HG03469 (cell line): ENCODE data around the gene IFITM5.
A peak's percentile ranks its signal among the peaks of the same experiment; 100 is the strongest.
"Not testable (repeated sequence)": the region's sequence is repeated elsewhere in the genome, so short reads cannot be mapped to it uniquely, and the experiment has no call there.

Source experiments
- ATAC-seq: cut with Tn5 transposase; IDR thresholded peaks from one replicate; pipeline ENCODE4 v1.9.1; 2021; ENCODE audit warnings: mild to moderate bottlenecking, moderate library complexity, moderate number of reproducible peaks; ENCODE audit not compliant: unreplicated experiment

The IFITM5 gene

DNA sequence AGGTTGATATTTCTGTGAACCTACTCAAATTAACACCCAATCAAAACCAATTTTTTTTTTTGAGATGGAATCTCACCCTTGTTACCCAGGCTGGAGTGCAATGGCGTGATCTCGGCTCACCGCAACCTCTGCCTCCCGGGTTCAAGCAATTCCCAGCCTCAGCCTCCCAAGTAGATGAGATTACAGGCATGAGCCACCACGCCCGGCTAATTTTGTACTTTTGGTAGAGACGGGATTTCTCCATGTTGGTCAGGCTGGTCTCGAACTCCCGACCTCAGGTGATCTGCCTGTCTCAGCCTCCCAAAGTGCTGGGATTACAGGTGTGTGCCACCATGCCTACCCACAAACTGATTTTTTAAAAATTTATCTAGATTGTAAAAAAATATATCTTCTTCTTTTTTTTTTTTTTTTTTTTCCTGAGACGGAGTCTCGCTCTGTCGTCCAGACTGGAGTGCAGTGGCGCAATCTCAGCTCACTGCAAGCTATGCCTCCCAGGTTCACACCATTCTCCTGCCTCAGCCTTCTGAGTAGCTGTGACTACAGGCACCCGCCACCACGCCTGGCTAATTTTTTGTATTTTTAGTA, 29.3 kb upstream of the IFITM5 start:
- not testable (repeated sequence) for ATAC-seq

DNA sequence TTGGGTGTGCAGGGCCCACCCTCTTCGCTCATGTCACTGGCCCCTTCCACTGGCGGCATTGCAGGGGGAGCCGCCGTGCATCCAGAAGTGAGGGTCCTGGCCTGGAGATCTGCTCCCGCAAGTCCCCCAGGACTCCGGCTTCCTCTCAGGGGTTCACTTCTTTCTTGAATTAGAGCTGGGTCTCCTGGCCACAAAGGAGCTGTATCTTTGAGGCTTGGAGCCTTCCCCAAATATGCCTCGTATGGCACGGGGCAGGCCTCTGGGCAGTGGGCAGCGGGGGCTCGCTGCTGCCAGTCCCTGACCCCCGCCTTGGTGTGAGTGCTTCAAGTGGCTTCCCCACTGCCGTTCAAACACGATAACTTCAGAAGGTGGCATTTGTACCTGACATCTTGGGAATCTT, 28.7 kb upstream of the IFITM5 start:
- no peak for ATAC-seq

DNA sequence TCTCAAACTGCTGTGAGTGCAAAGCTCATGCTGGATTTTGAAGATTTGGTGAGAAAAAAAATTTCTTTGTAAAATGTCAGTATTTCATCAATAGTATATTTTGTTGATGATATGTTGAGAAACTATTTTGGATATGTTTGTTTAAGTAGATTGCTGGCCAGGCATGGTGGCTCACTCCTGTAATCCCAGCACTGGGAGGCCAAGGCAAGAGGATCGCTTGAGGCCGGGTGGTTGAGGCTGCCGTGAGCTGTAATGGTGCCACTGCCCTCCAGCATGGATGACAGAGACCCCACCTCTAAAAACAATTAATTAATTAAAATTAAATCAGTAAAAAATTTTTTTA, 28.2 kb upstream of the IFITM5 start:
- ATAC-seq: no peak

DNA sequence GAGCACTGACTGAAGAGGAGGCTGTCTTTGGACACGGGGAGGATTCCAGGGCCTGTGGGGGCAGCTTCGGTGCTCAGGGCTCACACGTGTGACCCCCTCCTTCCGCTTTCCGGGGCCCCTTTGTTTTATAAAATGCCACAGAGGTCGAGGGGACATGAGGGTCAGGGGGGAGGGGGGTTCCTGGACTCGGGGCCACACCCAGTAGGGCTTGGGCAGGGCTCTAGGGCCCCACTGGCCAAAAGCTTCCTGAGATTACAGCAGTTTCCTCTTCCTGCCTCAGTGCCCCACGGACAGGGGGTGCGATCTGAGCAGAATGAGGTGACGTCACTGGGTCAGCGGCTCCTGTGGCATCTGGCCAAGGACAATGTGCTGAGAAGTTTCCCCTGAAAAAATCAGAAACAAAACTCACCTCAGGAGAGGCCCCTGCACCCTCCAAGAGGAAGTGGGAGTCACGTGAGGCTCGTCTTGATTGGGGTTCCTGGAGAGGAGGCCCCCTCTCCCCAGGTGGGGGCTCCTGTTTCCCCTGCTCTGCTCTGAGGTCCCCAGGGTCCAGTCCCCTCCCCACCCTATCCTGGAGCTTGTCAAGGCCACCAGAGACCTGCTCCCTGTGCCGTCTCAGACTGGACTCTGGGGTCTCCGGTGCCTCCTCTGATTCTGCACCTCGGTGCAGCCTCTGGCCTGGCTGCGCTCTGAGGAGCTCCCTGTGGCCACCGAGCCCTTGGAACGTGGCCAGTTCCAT, 27.7 kb upstream of the IFITM5 start:
- ATAC-seq: peak; percentile 39

DNA sequence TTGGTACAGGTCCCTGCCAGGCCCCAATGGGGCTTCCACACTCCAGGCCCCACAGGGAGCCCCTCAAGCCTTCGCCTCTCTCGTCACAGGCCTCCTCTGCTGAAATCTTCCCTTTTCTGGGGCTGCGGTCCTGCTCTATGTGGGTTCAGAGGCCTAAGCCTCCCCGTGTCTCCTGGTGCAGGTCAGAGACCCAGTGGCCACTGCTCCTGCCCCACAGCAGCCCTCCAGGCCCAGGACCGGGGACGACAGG, 27.2 kb upstream of the IFITM5 start:
- no peak for ATAC-seq

DNA sequence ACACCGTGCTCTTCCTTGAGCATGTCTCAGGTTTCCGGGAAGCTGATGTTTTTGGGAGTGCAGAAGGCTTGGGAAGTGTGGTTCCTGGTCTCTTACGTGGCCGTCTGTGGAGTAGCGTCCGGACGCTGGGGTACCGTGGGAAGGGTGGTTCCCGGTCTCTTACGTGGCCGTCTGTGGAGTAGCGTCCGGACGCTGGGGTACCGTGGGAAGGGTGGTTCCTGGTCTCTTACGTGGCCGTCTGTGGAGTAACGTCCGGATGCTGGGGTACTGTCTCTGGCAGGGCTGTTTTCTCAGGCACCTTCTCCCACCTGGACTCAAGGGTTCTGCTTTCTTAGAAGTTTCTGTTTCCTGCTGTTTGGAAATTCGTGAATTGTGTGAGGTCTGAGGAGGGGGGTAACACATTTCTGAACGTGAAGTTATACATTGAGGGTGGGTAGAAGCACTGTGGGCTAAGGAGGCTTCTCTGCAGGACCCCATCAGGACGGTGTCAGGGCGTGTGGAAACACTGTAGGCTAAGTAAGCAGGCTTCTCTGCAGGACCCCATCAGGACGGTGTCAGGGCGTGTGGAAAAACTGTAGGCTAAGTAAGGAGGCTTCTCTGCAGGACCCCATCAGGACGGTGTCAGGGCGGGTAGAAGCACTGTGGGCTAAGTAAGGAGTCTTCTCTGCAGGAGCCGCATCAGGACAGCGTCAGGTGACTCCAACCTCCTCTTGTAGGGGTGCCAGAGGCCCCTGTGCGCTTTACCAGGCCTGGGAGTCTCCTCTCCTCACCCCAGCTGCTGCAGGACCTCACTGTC, 26.7 kb upstream of the IFITM5 start:
- ATAC-seq: no peak

DNA sequence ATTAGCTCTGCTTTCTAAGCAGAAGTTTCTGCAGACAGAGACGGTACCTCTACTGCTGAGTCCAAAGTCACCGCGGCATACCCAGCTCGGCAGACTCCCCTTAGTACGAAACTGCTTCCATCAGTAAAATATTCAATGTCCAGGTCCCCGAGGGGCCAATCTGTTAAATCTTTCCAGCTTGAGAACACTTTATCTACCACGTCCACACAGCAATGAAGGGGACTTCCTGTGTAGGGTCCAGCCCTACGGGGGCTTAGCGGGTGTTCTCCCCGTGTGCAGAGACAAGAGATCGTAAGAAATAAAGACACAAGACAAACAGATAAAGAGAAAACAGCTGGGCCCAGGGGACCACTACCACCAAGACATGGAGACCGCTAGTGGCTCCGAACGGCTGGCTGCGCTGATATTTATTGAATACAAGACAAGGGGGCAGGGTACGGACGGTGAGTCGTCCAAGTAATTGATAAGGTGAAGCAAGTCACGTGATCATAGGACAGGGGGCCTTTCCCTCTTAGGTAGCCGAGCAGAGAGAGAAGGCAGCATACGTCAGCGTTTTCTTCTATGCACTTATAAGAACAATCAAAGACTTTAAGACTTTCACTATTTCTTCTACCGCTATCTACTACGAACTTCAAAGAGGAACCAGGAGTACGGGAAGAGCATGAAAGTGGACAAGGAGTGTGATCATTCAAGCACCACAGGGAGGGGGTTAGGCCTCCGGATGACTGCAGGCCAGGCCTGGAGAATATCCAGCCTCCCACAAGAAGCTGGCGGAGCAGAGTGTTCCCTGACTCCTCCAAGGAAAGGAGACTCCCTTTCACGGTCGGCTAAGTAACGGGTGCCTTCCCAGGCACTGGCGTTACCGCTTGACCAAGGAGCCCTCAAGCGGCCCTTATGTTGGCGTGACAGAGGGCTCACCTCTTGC, 25.5 kb upstream of the IFITM5 start:
- not testable (repeated sequence) for ATAC-seq

DNA sequence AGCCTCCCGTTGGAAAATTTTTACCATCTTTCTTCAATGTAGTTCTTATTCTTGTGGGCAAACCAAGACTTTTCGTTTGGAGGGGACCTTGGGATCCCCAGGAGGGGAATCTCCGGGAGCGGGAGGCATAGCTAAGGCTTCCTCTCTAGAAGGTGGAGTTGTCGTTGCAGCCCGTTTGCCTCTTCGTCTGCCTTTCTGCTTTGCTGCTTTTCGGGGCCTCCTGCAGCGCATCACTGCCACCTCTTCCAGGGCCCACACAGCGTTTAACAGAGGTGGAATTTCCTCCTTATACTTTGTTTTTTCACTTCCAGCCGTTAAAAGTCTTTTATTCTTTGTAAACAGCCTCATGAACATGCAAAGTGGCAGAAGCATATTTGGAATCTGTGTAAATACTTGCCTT, 24.8 kb upstream of the IFITM5 start:
- no peak for ATAC-seq

DNA sequence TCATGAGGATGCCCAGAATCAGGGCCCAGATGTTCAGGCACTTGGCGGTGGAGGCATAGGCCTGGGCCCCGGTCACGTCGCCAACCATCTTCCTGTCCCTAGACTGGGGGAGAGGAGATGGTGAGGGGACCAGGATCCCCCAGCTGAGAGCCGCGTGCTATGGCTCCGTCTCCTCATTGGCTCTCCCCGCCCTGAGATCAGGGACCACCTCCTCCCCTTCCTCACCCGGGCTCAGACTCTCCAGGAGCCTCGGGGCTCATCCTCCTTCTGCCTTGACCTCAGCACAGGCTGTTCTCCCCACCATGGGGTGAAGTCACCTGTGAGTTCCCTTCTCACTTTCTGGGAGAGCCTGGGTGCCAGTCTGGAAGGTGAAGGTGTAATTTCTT, 20.6 kb upstream of the IFITM5 start:
- ATAC-seq: not testable (repeated sequence)

DNA sequence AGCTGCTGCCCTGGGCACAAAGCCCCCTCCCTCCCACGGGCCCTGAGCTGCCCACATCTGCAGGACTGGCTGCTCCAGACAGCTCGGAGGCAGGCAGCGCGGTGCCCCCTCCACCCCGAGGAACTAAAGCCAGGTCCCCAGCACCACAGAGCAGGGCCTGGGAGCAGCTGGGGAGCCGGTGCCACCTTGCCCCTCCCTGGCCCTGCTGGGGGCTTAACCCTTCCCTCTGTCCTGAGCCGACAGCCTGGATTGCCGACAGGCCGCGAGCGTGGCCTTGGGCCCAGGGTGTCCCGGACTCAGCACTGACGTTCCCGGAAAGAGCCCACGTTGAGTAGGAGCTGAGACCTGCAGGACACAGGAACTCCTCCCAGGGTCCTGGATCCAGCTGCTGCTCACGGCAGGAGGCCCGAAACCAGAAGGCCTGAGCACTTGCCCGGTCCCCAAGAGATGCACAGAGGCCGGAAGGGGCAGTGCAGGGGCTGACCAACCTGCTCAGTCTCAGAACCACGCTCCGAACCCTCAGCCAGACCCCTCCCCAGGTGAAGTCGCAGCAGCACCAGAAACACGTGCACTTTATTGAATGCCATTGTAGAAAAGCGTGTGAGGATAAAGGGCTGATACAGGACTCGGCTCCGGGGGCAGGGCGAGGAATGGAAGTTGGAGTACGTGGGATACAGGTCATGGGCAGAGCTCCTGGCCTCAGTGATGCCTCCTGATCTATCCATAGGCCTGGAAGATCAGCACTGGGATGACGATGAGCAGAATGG, 20.0 kb upstream of the IFITM5 start:
- ATAC-seq: not testable (repeated sequence)

DNA sequence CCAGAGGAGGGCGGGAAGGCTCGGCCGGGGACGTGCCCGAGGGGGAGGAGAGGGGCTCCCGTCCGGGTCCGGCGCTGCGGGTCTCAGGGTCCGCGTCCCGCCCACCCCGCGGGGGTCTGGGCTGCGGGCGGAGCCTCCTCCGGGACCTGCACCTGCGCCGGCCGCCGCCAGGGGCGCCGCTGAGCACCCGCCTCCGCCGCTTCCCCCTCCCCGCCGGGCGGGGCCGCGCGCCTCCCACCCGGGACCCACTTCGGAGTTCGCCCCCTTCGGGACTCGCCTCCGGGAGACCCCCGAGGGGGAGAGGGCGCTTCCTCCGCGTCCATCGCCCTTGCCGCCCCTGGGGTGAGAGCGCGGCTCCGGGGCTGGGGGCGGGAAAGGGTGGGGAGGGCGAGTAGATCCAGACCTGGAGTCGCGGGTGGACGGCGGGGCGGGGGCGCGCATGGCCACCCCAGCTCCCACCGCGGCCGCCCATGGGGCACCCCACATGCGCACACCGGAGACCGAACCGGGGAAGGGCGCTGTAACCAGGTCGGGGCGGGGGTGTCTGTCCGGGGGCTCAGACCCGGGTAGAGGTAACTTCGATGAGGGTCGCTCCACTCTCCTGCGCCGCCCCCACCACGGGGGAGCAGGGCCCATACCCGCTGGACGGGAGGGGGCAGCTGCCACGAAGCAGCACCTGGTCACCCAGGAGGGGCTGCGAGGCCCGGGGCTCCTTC, 19.2 kb upstream of the IFITM5 start:
- not testable (repeated sequence) for ATAC-seq

DNA sequence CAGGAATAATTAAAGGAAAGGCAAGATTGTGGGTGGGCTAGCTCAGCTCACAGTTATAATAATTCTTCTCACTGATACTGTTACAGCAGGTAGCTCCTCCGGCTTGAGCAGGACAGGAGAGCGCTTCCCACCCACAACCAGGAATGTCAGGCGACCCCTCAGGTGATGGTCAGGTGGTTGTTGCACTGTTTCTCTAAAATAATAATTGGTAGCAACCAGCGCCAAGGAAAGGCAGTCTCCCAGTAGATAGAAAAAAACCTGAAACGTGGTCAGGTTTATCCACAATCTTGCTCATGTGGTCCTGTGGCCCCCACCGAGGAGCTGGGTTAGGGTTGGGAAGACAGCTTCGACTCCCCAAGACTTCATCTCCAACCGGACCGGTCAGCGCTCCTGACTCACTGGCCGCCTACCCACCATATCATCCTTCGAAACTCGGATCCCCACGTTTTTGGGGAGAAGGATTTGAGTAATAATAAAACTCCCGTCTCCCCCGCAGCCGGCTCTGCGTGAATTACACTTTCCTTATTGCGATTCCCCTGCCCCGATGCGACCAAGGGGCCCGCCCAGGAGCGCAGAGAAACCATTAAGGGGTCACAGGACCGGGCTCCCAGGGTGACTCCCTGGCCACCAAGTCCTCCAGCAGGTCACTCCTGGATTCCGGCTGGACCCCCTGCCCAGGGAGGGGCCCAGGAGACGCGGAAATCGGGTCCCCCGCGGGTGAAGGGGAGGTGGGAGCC, 18.5 kb upstream of the IFITM5 start:
- ATAC-seq: not testable (repeated sequence)

DNA sequence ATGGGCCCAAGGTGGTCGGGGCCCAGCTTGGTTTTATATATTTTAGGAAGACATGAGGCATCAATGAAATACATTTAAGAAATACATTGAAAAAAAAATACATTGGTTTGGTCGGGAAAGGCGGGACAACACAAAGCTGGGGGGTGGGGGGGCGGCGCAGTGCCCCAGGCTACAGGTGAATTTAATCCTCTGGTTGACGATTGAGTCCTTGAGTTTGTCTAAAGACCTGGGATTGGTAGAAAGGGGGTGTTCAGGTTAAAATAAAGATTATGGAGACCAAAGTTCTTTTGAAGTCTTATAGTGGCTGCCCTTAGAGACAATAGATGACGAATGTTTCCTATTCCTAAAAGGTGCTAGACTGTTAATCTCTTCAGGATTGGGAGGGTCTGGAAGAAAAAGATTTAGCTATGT, 17.6 kb upstream of the IFITM5 start:
- no peak for ATAC-seq

DNA sequence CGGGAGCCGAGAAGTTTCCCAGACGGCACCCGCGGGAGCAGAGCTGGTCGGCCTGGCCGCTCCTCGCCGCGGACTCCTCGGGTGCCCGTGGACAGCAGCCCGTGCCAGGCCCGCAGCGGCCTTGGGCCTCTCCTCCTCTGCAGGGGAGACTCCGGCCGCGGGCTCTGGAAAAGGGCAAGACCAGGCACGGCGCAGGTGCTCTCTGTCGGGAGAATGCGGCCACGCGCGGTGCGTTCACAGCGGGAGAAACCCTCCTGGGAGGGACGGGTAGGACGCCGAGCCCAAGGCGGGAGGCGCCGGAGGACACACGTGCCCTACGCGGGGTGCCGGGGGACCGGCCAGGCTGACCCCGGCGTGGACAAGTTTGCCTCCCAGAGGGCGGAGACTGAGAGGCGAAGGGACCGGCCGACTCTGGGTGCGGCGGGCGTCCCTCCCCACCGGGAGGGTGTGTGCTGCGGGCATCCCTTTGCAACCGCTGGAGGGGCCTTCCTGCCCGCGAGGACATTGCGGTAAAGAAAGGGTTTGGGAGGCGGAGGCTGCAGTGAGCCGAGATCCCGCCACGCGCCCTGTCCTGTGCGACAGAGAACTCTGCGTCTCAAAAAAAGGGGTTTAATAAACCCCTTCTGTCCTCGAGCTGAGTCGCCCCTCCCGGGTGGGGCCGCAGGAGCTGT, 16.8 kb upstream of the IFITM5 start:
- no peak for ATAC-seq

DNA sequence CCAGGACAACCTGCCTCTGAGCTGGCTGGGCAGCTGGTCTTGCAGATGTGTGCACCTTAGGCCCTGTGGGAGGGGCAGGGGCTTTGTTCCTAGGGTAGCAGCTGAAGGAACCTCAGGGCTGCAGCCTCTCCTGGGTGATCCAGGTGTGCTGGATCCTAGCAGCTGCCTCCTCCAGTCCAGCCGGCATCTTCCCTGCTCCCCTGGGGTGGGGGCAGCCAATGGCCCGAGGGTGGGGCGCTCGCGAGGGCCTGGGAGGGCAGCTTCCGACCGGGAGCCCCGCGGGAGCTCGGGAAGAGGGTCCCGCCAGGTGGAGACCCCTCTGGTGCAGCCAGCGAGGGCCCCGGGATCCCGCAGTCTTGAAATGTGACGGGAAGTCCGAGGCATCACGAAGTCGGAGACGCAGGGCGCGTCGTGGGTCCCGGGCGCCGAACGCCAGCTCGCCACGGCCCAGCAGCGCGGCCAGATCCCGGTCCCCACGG, 16.2 kb upstream of the IFITM5 start:
- ATAC-seq: no peak

DNA sequence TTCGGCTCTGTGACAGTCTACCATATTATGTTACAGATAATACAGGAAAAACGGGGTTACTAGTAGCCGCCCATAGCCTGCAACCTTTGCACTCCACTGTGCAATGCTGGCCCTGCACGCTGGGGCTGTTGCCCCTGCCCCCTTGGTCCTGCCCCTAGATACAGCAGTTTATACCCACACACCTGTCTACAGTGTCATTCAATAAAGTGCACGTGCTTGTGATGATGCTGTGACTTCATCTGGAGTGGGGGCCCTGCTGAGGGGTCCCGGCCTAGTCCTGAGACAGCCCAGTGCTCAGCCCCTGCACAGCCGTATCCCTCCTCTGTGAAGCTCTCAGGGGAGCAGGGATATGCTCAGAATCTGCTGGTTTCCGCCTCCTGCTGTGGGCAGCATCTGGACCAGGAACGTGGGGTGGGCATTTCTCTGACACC, 15.7 kb upstream of the IFITM5 start:
- ATAC-seq: no peak

DNA sequence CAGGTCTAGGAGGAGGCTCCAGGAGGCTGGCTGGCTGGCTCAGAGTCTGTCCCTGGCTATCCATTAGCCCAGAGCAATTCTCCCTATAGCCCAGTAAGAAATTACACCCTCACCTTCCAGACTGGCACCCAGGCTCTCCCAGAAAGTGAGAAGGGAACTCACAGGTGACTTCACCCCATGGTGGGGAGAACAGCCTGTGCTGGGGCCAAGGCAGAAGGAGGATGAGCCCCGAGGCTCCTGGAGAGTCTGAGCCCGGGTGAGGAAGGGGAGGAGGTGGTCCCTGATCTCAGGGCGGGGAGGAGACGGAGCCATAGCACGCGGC, 15.2 kb upstream of the IFITM5 start:
- not testable (repeated sequence) for ATAC-seq

DNA sequence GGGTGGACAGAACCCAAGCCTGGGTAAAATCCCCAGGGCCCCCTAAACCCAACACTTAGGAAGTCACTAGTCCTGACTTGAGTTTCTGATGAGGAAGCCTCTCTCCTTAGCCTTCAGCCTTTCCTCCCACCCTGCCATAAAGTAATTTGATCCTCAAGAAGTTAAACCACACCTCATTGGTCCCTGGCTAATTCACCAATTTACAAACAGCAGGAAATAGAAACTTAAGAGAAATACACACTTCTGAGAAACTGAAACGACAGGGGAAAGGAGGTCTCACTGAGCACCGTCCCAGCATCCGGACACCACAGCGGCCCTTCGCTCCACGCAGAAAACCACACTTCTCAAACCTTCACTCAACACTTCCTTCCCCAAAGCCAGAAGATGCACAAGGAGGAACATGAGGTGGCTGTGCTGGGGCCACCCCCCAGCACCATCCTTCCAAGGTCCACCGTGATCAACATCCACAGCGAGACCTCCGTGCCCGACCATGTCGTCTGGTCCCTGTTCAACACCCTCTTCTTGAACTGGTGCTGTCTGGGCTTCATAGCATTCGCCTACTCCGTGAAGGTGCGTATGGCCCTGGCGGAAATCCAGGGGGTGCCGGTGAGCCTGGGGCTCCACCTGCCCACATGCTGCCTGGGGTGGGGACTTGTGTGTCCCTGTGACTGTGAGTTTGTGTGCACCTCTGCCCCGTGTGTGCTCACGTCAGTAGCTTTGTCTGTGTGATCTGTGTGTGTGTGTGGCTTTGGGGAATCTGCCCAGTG, 14.6 kb upstream of the IFITM5 start, which contains the start of gene IFITM1:
TSS of gene IFITM1 (plus strand) at position 254 of the 767 bp plus-strand sequence. CDS start at position 385, 131 bp downstream.
- no peak for ATAC-seq
